Measurements from ENCODE around the gene KMT5C. TPM values are rescaled to one million over a fixed set of nuclear protein-coding genes. Genes with fewer than 3 reads are reported as not detected.

The KMT5C gene
- total and polyA plus RNA-seq, 8 donors = 4.3 to 27.4 (median 8.9) TPM

DNA sequence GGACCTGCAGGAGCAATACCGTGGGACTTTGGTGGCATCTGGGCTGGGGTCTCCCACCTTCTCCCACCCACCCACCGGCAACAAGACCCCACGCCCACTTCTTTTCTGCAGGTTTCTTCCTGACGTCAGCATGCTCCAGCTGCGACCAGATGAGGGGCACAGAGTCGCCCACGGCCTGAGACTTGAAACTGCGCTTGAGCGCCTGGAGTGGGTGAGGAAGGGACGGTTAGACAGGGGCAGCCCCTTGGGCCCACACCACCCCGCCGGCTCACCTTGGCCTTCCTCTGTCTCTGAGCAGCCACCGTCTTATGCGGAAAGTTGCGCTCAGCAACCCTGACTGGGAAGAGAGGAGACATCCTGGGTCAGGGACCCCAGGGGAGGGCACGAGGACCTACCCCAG lies 21.2 kb downstream of the KMT5C start:
- no peak overlapping the region for H3K4me3 ChIP-seq
- no peaks in the 10 kb centered on the region for H3K4me1 ChIP-seq
- intact Hi-C loops (cut with DNase I) = no loop called here
- TF ChIP-seq, protein P1, sequence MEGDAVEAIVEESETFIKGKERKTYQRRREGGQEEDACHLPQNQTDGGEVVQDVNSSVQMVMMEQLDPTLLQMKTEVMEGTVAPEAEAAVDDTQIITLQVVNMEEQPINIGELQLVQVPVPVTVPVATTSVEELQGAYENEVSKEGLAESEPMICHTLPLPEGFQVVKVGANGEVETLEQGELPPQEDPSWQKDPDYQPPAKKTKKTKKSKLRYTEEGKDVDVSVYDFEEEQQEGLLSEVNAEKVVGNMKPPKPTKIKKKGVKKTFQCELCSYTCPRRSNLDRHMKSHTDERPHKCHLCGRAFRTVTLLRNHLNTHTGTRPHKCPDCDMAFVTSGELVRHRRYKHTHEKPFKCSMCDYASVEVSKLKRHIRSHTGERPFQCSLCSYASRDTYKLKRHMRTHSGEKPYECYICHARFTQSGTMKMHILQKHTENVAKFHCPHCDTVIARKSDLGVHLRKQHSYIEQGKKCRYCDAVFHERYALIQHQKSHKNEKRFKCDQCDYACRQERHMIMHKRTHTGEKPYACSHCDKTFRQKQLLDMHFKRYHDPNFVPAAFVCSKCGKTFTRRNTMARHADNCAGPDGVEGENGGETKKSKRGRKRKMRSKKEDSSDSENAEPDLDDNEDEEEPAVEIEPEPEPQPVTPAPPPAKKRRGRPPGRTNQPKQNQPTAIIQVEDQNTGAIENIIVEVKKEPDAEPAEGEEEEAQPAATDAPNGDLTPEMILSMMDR (IDR thresholded peaks at IDR 0.05) = no peak
- no peaks in the 10 kb centered on the region for H3K9me3 ChIP-seq
- no peaks in the 10 kb centered on the region for H3K36me3 ChIP-seq
- H3K27me3 ChIP-seq = no peaks in the 10 kb centered on the region
- WGBS, 2 donors = 86 to 90% methylated on average over 16 of the region's 16 CpGs
- H3K27ac ChIP-seq = no peak overlapping the region
- DNase-seq = peak in 1 of 6 donors; percentile 56
- no peak for ATAC-seq
- FAIRE-seq = no peak

DNA sequence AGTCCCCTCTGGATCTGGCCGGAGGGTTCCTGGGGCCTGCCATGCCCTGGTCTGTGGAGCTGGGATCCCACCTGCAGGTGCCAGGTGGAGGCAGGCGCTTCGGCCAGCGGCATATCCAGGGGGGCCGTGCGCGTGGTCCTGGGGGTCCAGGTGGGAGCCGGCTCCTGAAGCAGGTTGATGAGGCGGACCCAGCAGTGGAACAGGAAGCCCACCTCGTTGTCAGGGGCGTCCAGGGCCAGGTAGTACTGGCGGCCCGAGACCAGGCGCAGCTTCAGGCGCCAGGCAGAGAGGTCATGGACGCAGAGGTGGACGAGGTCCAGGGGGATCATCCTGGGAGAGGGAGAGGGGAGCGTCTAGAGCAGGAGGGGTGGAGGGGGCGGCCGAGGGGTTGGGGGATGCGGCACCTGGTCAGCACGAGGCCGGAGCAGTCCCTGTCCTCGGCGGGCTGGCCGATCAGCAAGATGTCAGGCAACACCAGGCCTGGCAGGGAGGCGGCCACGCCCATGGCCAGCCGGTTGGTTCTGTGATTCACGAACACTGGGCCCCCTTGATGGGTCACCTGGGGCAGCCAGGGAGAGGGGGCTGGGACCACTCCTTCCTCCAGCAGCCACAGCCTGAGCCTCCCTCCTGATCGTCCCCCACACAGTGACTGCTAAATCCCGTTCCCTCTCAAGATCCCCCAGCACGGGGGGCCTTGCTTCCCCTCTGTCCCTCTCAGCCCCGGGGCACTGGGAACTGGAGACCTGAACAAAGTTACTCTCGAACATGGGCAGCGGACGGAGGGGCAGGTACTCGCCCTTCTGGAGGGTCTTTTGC lies 22.7 kb downstream of the KMT5C start:
- no peaks in the 10 kb centered on the region for H3K36me3 ChIP-seq
- peak in 1 of 6 donors; percentile 67 for DNase-seq
- WGBS, 2 donors = 60 to 69% methylated on average over 36 to 38 of the region's 38 CpGs
- ATAC-seq = no peak
- H3K9me3 ChIP-seq = no peaks in the 10 kb centered on the region
- H3K27ac ChIP-seq = no peak overlapping the region
- H3K4me3 ChIP-seq = no peak overlapping the region
- TF ChIP-seq, protein P1 (IDR thresholded peaks at IDR 0.05) = no peak
- no peak for FAIRE-seq
- intact Hi-C loops (cut with DNase I) = no loop called here
- no peaks in the 10 kb centered on the region for H3K27me3 ChIP-seq
- H3K4me1 ChIP-seq = no peaks in the 10 kb centered on the region

DNA sequence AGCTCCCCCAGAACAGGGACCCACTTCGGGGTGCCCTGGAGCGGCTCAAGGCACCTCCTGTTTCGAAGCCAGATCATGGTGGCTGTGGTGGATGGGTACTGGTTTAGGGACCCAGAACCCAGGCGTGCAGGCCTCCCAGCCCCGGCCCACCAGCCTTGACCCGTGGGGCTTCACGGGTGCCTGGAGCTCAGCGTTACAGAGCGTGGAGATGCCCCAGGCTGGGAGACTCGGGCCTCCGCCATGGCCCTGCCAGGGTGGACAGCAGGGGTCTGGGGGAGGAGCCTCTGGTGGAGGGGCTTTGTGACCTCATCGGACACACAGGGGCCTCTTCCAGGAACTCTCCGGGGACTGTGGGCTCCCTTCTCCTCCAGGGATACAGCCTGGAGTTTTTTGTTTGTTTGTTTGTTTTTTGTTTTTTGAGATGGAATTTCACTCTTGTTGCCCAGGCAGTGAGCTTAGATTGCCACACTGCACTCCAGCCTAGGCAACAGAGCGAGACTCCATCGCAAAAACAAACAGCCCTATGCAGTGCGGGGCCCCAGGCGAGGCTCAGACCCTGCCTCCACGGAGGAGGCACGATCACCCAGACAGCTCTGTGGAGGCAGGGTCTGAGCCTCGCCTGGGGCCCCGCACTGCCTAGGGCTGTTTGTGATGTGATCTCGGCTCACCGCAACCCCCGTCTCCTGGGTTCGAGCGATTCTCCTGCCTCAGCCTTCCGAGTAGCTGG lies 23.5 kb downstream of the KMT5C start, which contains the start of gene GARIN5B:
Gene GARIN5B (minus strand): TSS at position 271 of the 727 bp plus-strand sequence. CDS start 194 bp downstream, at position 77.
- Histone ChIP-seq H3K27me3 (no peaks in the 10 kb centered on the region), H3K36me3 (no peaks in the 10 kb centered on the region), H3K4me3 (no peak within 1 kb of the TSS), H3K27ac (no peak within 1 kb of the TSS), H3K4me1 (no peaks in the 10 kb centered on the region), H3K9me3 (no peaks in the 10 kb centered on the region)
- 69 to 78% methylated on average over 27 of the region's 27 CpGs for WGBS, 2 donors
- DNase-seq (no peak), FAIRE-seq (no peak), ATAC-seq (no peak)
- intact Hi-C loops (cut with DNase I) = no loop called here
- TF ChIP-seq, protein P1 (IDR thresholded peaks at IDR 0.05) = no peak

DNA sequence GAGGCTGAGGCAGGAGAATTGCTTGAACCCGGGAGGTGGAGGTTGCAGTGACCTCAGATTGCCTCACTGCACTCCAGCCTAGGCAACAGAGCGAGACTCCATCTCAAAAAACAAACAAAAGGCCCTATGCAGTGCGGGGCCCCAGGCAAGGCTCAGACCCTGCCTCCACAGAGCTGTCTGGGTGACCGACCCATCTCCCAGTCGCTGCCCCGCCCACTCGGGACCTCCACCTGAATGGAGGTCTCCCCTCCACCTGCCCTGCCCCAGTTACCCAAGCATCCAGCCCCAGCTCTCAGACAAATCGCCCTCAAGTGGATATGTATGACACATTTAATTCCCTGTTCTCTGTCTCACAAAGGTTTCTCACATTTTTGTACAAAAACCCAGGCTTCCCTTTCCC lies 25.6 kb downstream of the KMT5C start:
- H3K36me3 ChIP-seq = no peaks in the 10 kb centered on the region
- no peak for FAIRE-seq
- H3K27ac ChIP-seq = no peak overlapping the region
- peaks cover 0 to 3% (median 0%) of the 10 kb centered on the region in 3 donors for H3K4me1 ChIP-seq
- no peak for ATAC-seq
- WGBS, 2 donors = 76 to 82% methylated on average over 8 of the region's 8 CpGs
- H3K27me3 ChIP-seq = peaks cover 0 to 4% (median 0%) of the 10 kb centered on the region in 4 donors
- no peak for DNase-seq
- no peak overlapping the region for H3K4me3 ChIP-seq
- intact Hi-C loops (cut with DNase I) = no loop called here
- TF ChIP-seq, protein P1 (IDR thresholded peaks at IDR 0.05) = no peak
- H3K9me3 ChIP-seq = no peaks in the 10 kb centered on the region
